Karpas-422 (cell line): Measurements from ENCODE around the gene PALM3. TPM values are rescaled to one million over a fixed set of nuclear protein-coding genes. Genes with fewer than 3 reads are reported as not detected.

Experiments
- DNase-seq: peaks from one replicate; pipeline ENCODE4 v3.0.0-alpha.2; 2015
- H2AFZ ChIP-seq: fragments of 200-600 bp; sonication (generic); 2 replicates; pipeline ENCODE4 v1.6.1; 2014; ENCODE audit warnings: antibody characterized with exemption, low read length, mixed read lengths
- H3K27ac ChIP-seq: fragments of 200-600 bp; sonication (generic); 2 replicates; pipeline ENCODE4 v1.5.1; 2014; ENCODE audit warnings: mild to moderate bottlenecking, low read length, moderate library complexity
- H3K27me3 ChIP-seq: fragments of 200-600 bp; sonication (generic); 2 replicates; pipeline ENCODE4 v1.6.1; 2014; ENCODE audit warnings: low read length, mixed read lengths
- H3K36me3 ChIP-seq: fragments of 200-600 bp; sonication (generic); 2 replicates; pipeline ENCODE4 v1.6.1; 2014; ENCODE audit warnings: low read length, mixed read lengths; ENCODE audit not compliant: insufficient read depth
- H3K4me1 ChIP-seq: fragments of 200-600 bp; sonication (generic); 2 replicates; pipeline ENCODE4 v1.6.1; 2014; ENCODE audit warnings: mild to moderate bottlenecking, low read length, mixed read lengths
- H3K4me2 ChIP-seq: fragments of 200-600 bp; sonication (generic); 2 replicates; pipeline ENCODE4 v1.6.1; 2014; ENCODE audit warnings: low read length, low read depth, mild to moderate bottlenecking; ENCODE audit not compliant: poor library complexity, severe bottlenecking
- H3K4me3 ChIP-seq: fragments of 200-600 bp; sonication (generic); 2 replicates; pipeline ENCODE4 v1.5.1; 2014; ENCODE audit warnings: mild to moderate bottlenecking, antibody characterized with exemption, low read length, mixed read lengths
- H3K79me2 ChIP-seq: fragments of 200-600 bp; sonication (generic); 2 replicates; pipeline ENCODE4 v1.6.1; 2014; ENCODE audit warnings: mild to moderate bottlenecking, low read length, mixed read lengths
- H3K9ac ChIP-seq: fragments of 200-600 bp; sonication (generic); 2 replicates; pipeline ENCODE4 v1.6.0; 2014; ENCODE audit warnings: low read length
- H3K9me2 ChIP-seq: fragments of 200-600 bp; sonication (generic), shearing (Covaris generic); replicated peaks from 2 replicates; pipeline ENCODE4 v1.6.0; 2014; ENCODE audit warnings: mild to moderate bottlenecking, low read length, moderate library complexity; ENCODE audit not compliant: insufficient read depth
- H3K9me3 ChIP-seq: fragments of 300-700, 200-600 bp; sonication (generic); 2 replicates; pipeline ENCODE4 v1.6.1; 2014; ENCODE audit warnings: low read length, mixed read lengths
- H4K20me1 ChIP-seq: fragments of 200-600 bp; sonication (generic); 2 replicates; pipeline ENCODE4 v1.6.1; 2014; ENCODE audit warnings: mild to moderate bottlenecking, antibody characterized with exemption, low read length, low read depth; ENCODE audit not compliant: insufficient read depth
- total RNA-seq: library from RNA; depleted of rRNA; stranded (reverse); fragments of >200 nt; shearing (Covaris generic); gene quantifications from 2 replicates; pipeline ENCODE4 v1.2.3, GENCODE V29; 2014; ENCODE audit warnings: low replicate concordance

Gene PALM3
- total RNA-seq, 1 experiment from 2014 or later, result not detected

- Histone ChIP-seq H3K27me3 (no peaks in the 10 kb centered on the region; the same call in 1 of the 2 replicates), H2AFZ (no peak overlapping the region), H3K36me3 (no peaks in the 10 kb centered on the region), H3K9me2 (no peaks in the 10 kb centered on the region), H3K9me3 (no peaks in the 10 kb centered on the region), H3K4me1 (peaks cover 34% of the 10 kb centered on the region), H3K4me3 (no peak overlapping the region), H4K20me1 (no peaks in the 10 kb centered on the region), H3K4me2 (no peak overlapping the region), H3K79me2 (no peaks in the 10 kb centered on the region), H3K27ac (no peak overlapping the region), H3K9ac (no peak overlapping the region)
- no peak for DNase-seq
Measured at GRCh38 chr19:14070268-14071050, 8.6 kb upstream of the PALM3 start.

- no peaks in the 10 kb centered on the region for H3K27me3 ChIP-seq
- no peaks in the 10 kb centered on the region for H3K79me2 ChIP-seq
- H2AFZ ChIP-seq, result no peak overlapping the region
- H3K9me3 ChIP-seq, result no peaks in the 10 kb centered on the region
- H3K4me2 ChIP-seq, result no peak overlapping the region
- no peak for DNase-seq
- no peak overlapping the region for H3K9ac ChIP-seq
- no peaks in the 10 kb centered on the region for H3K9me2 ChIP-seq
- no peaks in the 10 kb centered on the region for H3K36me3 ChIP-seq
- H4K20me1 ChIP-seq, result no peaks in the 10 kb centered on the region
- H3K4me3 ChIP-seq, result no peak overlapping the region
- no peak overlapping the region for H3K27ac ChIP-seq
- no peaks in the 10 kb centered on the region for H3K4me1 ChIP-seq
Measured at GRCh38 chr19:14066134-14066533, 4.3 kb upstream of the PALM3 start.

- Histone ChIP-seq H3K9ac (no peak overlapping the region), H2AFZ (no peak overlapping the region), H3K27me3 (no peaks in the 10 kb centered on the region), H3K9me3 (no peaks in the 10 kb centered on the region), H3K4me2 (no peak overlapping the region), H3K4me1 (no peaks in the 10 kb centered on the region; the same call in 1 of the 2 replicates), H4K20me1 (no peaks in the 10 kb centered on the region), H3K27ac (no peak overlapping the region), H3K36me3 (no peaks in the 10 kb centered on the region), H3K4me3 (no peak overlapping the region), H3K79me2 (no peaks in the 10 kb centered on the region), H3K9me2 (no peaks in the 10 kb centered on the region)
- DNase-seq, result no peak
Measured at GRCh38 chr19:14063105-14063504, 1.2 kb upstream of the PALM3 start.

- no peak overlapping the region for H3K4me2 ChIP-seq
- H2AFZ ChIP-seq, result no peak overlapping the region
- no peak for DNase-seq
- no peaks in the 10 kb centered on the region for H3K9me3 ChIP-seq
- no peaks in the 10 kb centered on the region for H3K36me3 ChIP-seq
- no peaks in the 10 kb centered on the region for H3K27me3 ChIP-seq
- no peaks in the 10 kb centered on the region for H3K79me2 ChIP-seq
- no peak overlapping the region for H3K9ac ChIP-seq
- H3K9me2 ChIP-seq, result no peaks in the 10 kb centered on the region
- H3K4me1 ChIP-seq, result no peaks in the 10 kb centered on the region; the same call in 1 of the 2 replicates
- no peak overlapping the region for H3K4me3 ChIP-seq
- no peaks in the 10 kb centered on the region for H4K20me1 ChIP-seq
- no peak overlapping the region for H3K27ac ChIP-seq
Measured at GRCh38 chr19:14062558-14062855, 631 bp upstream of the PALM3 start.

GRCh38 chr19:14061081-14061749, 661 bp downstream of the PALM3 start:
- Histone ChIP-seq H3K9me2 (no peaks in the 10 kb centered on the region), H3K4me3 (no peak overlapping the region), H3K27me3 (no peaks in the 10 kb centered on the region), H3K9me3 (no peaks in the 10 kb centered on the region), H3K79me2 (no peaks in the 10 kb centered on the region), H2AFZ (no peak overlapping the region), H3K4me2 (no peak overlapping the region), H3K27ac (no peak overlapping the region), H4K20me1 (no peaks in the 10 kb centered on the region), H3K4me1 (no peaks in the 10 kb centered on the region; the same call in 1 of the 2 replicates), H3K36me3 (no peaks in the 10 kb centered on the region), H3K9ac (no peak overlapping the region)
- no peak for DNase-seq

- Histone ChIP-seq H3K4me2 (no peak overlapping the region), H3K27me3 (no peaks in the 10 kb centered on the region), H3K4me1 (no peaks in the 10 kb centered on the region; the same call in 1 of the 2 replicates), H3K79me2 (no peaks in the 10 kb centered on the region), H4K20me1 (no peaks in the 10 kb centered on the region), H3K9me2 (no peaks in the 10 kb centered on the region), H3K4me3 (no peak overlapping the region), H3K27ac (no peak overlapping the region), H3K9me3 (no peaks in the 10 kb centered on the region), H3K9ac (no peak overlapping the region), H2AFZ (no peak overlapping the region), H3K36me3 (no peaks in the 10 kb centered on the region)
- DNase-seq, result no peak
Measured at GRCh38 chr19:14059652-14060155, 2.2 kb downstream of the PALM3 start.

- Histone ChIP-seq H3K36me3 (no peaks in the 10 kb centered on the region), H3K79me2 (no peaks in the 10 kb centered on the region), H3K27ac (no peak overlapping the region), H3K4me3 (no peak overlapping the region), H4K20me1 (no peaks in the 10 kb centered on the region), H3K4me1 (no peaks in the 10 kb centered on the region; the same call in 1 of the 2 replicates), H3K9ac (no peak overlapping the region), H3K9me3 (no peaks in the 10 kb centered on the region), H3K27me3 (no peaks in the 10 kb centered on the region), H3K9me2 (no peaks in the 10 kb centered on the region), H2AFZ (no peak overlapping the region), H3K4me2 (no peak overlapping the region)
- peak; percentile 80 for DNase-seq
Measured at GRCh38 chr19:14059093-14059480, 2.8 kb downstream of the PALM3 start.

GRCh38 chr19:14058182-14059092, 3.4 kb downstream of the PALM3 start:
- Histone ChIP-seq H4K20me1 (no peaks in the 10 kb centered on the region), H3K79me2 (no peaks in the 10 kb centered on the region), H3K9ac (no peak overlapping the region), H3K9me3 (no peaks in the 10 kb centered on the region), H3K36me3 (no peaks in the 10 kb centered on the region), H3K27me3 (no peaks in the 10 kb centered on the region), H3K27ac (no peak overlapping the region), H3K4me2 (no peak overlapping the region), H3K4me1 (no peaks in the 10 kb centered on the region; the same call in 1 of the 2 replicates), H2AFZ (no peak overlapping the region), H3K9me2 (no peaks in the 10 kb centered on the region), H3K4me3 (no peak overlapping the region)
- no peak for DNase-seq
